Measurements from ENCODE around the gene NKX1-1.
"Not testable (repeated sequence)": the region's sequence is repeated elsewhere in the genome, so short reads cannot be mapped to it uniquely, and the experiment has no call there.

The NKX1-1 gene

DNA sequence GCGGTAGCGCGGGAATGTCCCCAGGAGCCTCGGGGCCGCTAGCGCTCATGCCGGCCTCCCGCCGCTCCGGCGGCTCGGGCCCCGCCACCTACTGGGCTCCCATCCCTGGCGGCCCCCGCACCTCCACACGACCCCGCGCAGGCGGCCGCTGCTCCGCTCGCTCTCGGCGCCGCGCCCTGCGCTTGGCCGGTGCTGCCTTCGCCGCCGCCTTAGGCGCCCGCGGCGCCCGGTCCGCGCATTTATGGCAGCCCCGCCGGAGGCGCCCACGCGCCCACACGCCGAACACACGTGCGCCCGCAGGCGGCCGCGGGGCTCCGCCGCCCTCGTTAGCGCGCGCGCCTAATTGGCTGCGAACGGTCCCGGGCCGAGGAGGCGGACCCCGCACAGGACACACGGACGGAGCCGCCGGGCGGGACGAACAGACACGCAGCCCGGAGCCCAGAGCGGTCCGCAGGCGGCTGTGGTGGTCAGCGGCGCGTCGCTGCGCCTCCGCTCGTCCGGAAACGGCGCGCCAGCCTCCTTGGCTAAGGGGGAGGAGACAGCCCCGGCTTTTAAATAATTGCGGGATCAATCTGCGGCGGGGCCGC lies at the start of gene NKX1-1:
NKX1-1 (minus strand) TSS at position 49 of the 587 bp plus-strand sequence; CDS start at position 49, 0 bp downstream.
- DNase-seq (ENCODE audit: low spot score), result no peak

- DNase-seq (ENCODE audit: low spot score), result no peak
Measured at GRCh38 chr4:1453731-1454130, 47.5 kb upstream of the NKX1-1 start.

- DNase-seq (ENCODE audit: low spot score), result no peak
Measured at GRCh38 chr4:1452431-1453051, 46.3 kb upstream of the NKX1-1 start.

GRCh38 chr4:1451752-1452122 lies 45.5 kb upstream of the NKX1-1 start:
- DNase-seq (ENCODE audit: low spot score), result no peak

DNA sequence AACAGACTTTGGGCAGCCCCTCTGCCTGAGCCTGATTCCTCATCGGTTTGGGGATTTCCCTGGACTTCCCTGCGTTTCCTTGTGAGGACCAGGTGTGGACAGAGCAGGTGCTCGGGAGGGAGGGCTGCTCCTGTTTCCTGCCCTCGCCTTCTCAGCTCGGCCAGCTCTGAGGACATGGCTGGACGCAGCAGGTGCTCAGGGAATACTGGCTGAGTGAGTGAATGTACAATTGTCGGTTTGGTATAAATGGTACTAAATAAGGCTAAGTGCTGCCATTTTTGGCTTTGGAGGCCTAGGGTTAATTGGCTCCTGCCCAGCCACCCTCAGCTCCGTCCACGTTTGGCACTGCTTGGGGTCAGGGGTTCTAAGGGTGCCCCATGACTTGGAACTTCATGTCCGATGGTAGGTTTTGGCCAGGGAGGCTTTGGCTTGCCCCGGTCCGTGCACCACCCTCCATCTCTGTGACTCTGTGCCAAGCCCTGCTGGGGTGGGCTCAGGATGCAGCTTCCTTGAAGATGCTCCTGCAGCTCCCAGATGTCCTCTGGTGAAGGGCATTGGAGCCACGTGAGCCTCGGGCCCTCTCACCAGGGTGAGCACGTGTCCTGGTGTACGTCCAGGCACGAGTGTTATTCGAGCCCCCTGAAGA lies 45.0 kb upstream of the NKX1-1 start:
- DNase-seq (ENCODE audit: low spot score), result no peak

DNA sequence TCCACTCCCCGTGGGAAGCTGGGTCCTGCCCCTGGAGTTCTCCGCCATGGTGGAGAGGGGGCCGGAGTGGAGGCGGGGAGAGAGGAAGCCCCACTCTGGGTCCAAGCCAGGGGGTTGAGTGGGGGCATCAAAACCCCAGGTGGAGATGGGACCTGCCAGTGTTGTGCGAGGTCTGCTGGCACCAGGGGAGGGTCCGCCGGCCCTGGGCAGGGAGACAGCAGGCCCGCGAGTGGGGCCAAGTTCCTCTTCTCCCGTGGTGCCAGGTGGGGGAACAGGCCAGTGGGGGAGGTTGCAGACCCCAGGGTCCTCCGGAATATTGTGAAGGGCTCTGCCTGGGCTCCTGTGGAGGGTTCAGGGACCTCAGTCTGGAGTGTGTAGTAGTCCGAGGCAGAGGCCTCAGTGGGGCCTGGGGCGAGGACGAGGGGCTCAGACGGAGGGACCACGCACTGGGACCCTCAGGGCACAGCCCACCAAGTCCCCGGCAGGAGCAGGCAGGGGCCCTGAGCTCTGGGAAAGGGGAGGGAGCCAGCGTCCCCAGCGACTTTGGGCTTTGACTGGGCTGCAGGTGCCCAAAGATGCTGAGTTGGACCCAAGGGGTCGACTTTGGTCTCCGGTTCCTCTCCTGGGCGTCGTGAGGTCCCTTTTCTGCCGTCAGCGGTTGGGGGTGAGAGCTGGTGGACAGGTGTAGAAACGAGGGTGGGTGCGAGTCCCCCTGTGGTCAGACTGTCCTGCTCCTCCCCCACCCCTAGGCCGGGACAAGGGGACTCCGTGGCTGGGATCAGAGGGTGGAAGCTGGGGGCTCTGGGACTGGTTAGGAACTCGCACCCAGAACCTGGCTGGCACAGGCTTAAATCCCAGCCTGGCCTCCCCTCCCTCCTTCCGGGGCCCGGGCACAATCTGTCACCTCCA lies 43.8 kb upstream of the NKX1-1 start:
- no peak for DNase-seq (ENCODE audit: low spot score)

GRCh38 chr4:1449475-1449832 lies 43.2 kb upstream of the NKX1-1 start:
- DNase-seq (ENCODE audit: low spot score), result no peak

- DNase-seq (ENCODE audit: low spot score), result no peak
Measured at GRCh38 chr4:1448589-1449420, 42.6 kb upstream of the NKX1-1 start.

DNA sequence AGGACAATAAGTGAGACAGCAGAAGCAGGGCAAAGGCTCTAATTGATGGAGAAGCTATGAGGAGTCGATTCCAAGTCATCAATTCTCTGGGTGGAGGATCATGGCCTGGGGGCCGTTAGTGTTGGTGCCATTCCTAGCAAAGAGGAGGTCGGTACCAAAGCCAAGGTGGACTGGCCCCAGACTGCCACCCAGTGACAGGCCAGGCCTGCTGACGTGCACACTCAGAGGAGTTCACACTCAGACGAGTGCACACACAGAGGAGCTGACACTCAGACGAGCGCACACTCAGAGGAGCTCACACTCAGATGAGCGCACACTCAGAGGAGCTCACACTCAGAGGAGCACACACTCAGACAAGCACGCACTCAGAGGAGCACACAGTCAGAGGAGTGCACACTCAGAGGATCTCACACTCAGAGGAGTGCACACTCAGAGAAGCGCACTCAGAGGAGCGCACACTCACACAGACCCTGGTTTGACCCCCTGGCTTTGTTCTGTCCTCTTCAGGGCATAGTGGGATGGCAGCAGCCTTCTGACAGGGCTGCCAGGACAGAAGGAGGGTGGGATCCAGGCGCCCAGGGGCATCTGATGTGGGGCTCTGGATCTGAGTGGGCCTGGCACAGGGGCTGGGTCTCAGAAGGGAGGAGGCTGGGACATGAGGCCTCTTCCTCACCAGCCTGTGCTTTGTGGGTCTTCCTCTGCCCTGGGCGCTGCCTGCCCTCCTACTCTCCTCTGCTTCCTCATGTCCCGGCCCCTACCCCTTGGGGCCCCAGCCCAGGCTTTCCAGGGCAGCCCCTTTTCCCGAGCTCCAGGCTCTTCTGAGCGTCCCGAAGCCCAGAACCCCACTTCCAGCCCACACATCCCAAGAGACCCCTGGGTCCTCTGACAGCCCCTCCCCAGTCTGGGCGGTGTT lies 41.7 kb upstream of the NKX1-1 start:
- no peak for DNase-seq (ENCODE audit: low spot score)

- no peak for DNase-seq (ENCODE audit: low spot score)
Measured at GRCh38 chr4:1446502-1447386, 40.5 kb upstream of the NKX1-1 start.

DNA sequence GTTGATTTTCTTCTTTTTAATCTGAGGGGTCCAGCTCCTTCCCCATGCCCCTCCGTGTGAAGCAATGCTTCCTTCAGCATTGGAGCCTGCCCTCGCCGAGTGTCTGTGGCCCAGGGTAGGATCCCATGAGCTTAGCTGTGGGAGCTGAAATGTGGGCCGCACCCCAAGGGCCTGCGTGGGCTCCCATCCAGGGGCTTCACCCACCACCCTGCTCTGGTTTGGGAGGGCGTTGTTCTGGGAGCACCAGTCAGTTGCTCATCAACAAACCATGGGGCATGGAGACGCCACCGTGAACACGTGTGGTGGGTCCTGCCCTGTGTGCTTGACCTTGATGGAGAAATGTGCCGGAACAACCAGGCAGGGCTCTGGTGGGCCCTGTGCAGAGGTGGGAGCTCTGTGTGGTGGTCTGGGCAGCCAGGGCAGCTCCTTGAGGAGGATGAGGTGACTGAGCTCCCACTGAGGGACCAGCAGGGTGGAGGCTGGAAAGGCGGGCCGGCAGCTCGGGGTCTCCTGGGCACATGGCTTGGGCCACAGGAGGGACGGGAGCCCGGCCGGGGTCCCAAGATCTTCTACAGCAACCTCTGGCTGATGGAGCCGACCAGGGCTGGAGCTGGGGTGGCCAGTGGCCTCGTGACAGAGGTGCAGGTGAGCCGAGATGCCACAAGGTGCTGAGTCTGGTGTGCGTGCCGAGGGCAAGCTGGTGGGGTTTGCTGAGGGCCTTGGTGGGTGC lies 39.6 kb upstream of the NKX1-1 start:
- DNase-seq (ENCODE audit: low spot score), result no peak

DNA sequence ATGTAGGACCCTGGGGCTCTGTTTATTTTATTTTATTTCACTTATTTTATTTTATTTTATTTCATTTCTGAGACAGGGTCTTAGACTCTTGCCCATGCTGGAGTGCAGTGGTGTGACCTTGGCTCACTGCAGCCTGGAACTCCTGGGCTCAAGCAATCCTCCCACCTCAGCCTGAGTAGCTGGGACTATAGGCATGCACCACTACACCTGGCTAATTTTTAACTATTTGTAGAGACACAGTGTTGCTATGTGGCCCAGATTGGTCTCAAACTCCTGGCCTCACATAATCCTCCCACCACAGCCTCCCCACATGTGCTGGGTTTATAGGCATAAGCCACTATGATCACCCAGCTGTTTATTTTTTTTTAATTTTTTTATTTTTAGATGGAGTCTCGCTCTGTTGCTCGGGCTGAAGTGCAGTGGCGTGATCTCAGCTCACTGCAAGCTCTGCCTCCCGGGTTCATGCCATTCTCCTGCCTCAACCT lies 37.5 kb upstream of the NKX1-1 start:
- DNase-seq (ENCODE audit: low spot score), result not testable (repeated sequence)

GRCh38 chr4:1427010-1427409 lies 20.8 kb upstream of the NKX1-1 start:
- DNase-seq (ENCODE audit: low spot score), result no peak

DNA sequence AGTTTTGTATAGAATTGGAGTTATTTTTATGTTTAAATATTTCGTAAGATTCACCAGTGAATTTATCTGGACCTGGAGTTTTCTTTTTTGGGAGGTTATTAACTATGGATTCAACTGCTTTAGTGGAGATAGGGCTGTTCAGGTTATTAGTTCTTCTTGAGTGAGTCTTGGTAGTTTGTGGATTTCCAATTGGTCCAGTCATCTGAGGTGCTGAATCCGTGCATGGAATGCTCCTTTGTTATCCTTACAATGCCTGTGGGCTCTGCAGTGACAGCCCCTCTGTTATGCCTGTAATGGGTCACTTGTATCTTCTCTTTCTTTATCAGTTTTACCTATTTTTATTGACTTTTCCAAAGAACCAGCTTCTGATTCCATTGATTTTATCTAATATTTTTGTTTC lies 15.4 kb upstream of the NKX1-1 start:
- DNase-seq (ENCODE audit: low spot score), result no peak

DNA sequence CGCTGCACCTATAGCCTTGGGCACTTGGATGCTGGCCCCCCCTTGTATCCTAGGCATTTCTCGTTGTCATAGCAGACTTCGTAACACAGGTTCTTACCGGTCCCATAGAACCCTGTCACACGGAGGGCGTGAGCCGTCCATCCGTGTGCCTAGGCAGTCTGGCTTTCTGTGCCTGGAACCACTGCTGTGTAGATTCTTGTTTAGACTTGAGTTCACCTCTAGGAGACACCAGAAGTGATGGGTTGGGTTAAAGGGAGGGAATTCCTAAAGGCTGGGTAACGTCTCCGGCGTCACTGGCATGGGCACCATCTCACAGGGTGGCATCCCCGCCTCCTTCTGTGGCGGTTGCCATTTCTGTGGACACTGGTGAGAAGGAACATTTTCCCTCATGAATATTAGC lies 13.5 kb upstream of the NKX1-1 start:
- no peak for DNase-seq (ENCODE audit: low spot score)

GRCh38 chr4:1418494-1419285 lies 12.4 kb upstream of the NKX1-1 start:
- no peak for DNase-seq (ENCODE audit: low spot score)

DNA sequence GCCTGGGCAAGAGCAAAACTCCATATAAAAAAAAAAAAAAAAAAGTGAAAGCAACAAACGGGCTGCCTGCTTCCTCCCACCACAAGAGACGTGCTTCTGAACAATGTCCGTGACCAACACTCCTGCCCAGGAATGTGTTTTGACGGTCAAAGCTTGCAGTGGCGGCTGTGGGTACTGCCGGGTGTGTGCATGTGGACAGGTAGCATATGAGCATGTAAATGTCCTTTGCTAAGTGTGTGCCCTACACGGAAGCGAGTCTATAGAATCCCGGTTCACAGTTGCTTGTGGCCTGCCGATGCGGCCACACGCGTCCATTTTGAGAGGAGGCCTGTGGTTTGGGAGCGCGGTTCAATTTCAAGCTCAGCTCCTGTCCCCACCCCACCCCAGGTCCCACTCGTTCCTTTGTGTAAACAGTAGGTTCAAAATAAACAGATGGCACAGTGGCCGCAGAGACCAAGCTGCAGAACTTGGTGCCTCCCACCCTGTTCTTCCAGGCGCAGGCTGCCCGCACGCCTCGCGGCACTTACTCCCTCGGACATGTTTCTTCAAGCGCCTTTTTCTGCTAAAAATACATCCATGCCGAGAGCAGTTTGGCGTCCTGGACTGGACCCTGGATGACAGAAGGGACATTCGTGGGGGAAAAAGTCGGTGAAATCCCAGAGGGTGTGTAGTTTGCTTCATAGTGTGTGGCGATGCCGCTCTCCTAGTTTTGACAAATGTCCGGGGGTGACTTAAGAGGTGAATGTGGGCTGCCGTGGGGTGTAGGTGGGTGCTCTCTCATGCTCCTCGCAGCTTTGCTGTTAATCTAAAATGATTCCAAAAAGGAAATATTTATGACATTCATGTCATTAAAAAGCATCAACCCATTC lies 11.5 kb upstream of the NKX1-1 start:
- no peak for DNase-seq (ENCODE audit: low spot score)
